Upper lobe of left lung (tissue), 4 donors: Measurements from ENCODE around the gene KRT39.

ENCODE experiments used
- EP300 ChIP-seq, 4 donors: sonication (generic); formaldehyde crosslinking; IDR thresholded peaks; one replicate each; pipeline ENCODE4 v1.5.1; 2017; ENCODE audit warnings: antibody characterized with exemption in 4 of 4, control low read depth in 2 of 4
- POLR2A ChIP-seq, 4 donors: fragments of 450-650 bp; IDR thresholded peaks; one replicate each; pipeline ENCODE4 v1.5.1; 2016 to 2017; ENCODE audit warnings: antibody characterized with exemption in 4 of 4, mild to moderate bottlenecking in 2 of 4
- TF ChIP-seq, protein P1 (sequence below), 6 experiments: fragments of 450-650 bp in 4 of 6; fragments of 200-600 bp in 2 of 6; sonication (generic) in 2 of 6; IDR thresholded peaks; one replicate each; pipeline ENCODE4 v1.5.1; 2016 to 2019; ENCODE audit warnings: antibody characterized with exemption in 6 of 6

GRCh38 chr17:40935624-40936023, 31.1 kb downstream of the KRT39 start:
- TF ChIP-seq, protein P1, sequence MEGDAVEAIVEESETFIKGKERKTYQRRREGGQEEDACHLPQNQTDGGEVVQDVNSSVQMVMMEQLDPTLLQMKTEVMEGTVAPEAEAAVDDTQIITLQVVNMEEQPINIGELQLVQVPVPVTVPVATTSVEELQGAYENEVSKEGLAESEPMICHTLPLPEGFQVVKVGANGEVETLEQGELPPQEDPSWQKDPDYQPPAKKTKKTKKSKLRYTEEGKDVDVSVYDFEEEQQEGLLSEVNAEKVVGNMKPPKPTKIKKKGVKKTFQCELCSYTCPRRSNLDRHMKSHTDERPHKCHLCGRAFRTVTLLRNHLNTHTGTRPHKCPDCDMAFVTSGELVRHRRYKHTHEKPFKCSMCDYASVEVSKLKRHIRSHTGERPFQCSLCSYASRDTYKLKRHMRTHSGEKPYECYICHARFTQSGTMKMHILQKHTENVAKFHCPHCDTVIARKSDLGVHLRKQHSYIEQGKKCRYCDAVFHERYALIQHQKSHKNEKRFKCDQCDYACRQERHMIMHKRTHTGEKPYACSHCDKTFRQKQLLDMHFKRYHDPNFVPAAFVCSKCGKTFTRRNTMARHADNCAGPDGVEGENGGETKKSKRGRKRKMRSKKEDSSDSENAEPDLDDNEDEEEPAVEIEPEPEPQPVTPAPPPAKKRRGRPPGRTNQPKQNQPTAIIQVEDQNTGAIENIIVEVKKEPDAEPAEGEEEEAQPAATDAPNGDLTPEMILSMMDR (IDR thresholded peaks at IDR 0.05): no peak
- TF ChIP-seq POLR2A (IDR thresholded peaks at IDR 0.05) (no peak), EP300 (IDR thresholded peaks at IDR 0.05) (no peak)
